Pancreas (tissue), 10 donors: ENCODE data around the gene PPP1R16B. TPM values are rescaled to one million over a fixed set of nuclear protein-coding genes. Genes with fewer than 3 reads are reported as not detected.
"Not testable (repeated sequence)": the region's sequence is repeated elsewhere in the genome, so short reads cannot be mapped to it uniquely, and the experiment has no call there.

Experiments
- ATAC-seq, 4 donors: fragments of 200-7000 bp; cut with Tn5 transposase; one replicate each; pipeline versions ENCODE4 v1.8.0 to v1.9.1; 2020; ENCODE audit warnings: mild to moderate bottlenecking in 4 of 4, moderate library complexity in 4 of 4
- DNase-seq, 6 donors: peaks; one replicate each; pipeline ENCODE4 v3.0.0-alpha.2; 2020
- FAIRE-seq: peaks from 2 replicates; lab custom pipeline; 2012; peaks lifted over from hg19 to GRCh38; lab: Jason Lieb, UNC
- H3K27ac ChIP-seq, 4 donors: fragments of 200-600 bp; sonication (generic); 1 replicate in 3 of 4; 2 replicates in 1 of 4; pipeline versions ENCODE4 v1.5.0 to v1.8.0; 2020
- H3K27me3 ChIP-seq, 4 donors: fragments of 200-600 bp; one replicate each; pipeline ENCODE4 v1.8.0; 2021
- H3K36me3 ChIP-seq, 3 donors: fragments of 200-600 bp; sonication (generic) in 1 of 3; one replicate each; pipeline versions ENCODE4 v1.5.0 to v1.8.0; 2020 to 2021
- H3K4me1 ChIP-seq, 3 donors: fragments of 200-600 bp; one replicate each; pipeline ENCODE4 v1.8.0; 2021
- H3K4me3 ChIP-seq, 4 donors: fragments of 200-600 bp; sonication (generic) in 2 of 4; one replicate each; pipeline versions ENCODE4 v1.5.0 to v1.8.0; 2020 to 2021
- H3K9me3 ChIP-seq, 4 donors: fragments of 200-600 bp; one replicate each; pipeline ENCODE4 v1.8.0; 2021
- CTCF ChIP-seq, 4 donors: fragments of 200-600 bp; sonication (generic) in 3 of 4; IDR thresholded peaks; one replicate each; pipeline versions ENCODE4 v1.5.0 to v1.8.0; 2021; ENCODE audit warnings: antibody characterized with exemption in 4 of 4
- WGBS, 2 donors: extraction: QIAGEN DNeasy Blood & Tissue Kit; methylation state at CpG; one replicate each; pipeline ENCODE4 v1.1.7; 2013; 5-methylcytosine and 5-hydroxymethylcytosine counted together
- intact Hi-C, 3 donors: fragments of 100-400 bp; cut with DNase I; formaldehyde crosslinking; loops; one replicate each; pipeline versions ENCODE4 v1.11.1 to v1.14.2; 2022
- polyA plus RNA-seq, 2 donors: library from polyadenylated mRNA; stranded (reverse); fragments of 200-250 nt; gene quantifications; one replicate each; pipeline ENCODE4 v1.2.3, GENCODE V29; 2013
- total RNA-seq, 6 donors: library from RNA; stranded (reverse); fragmentation: NEBNext Ultra II Directional in 4 of 6; extraction: Animal tissue kit (Norgen Biotek cat#: 25700) in 4 of 6; gene quantifications; one replicate each; pipeline versions ENCODE4 v1.2.1 to v1.2.4, GENCODE V29; 2021 to 2023
- donor health status: healthy with polysubstance abuse.
- donor health status: DM: no; HTN: no; CAD: no; lungs with moderate emphysema.
- donor health status: DM: no; HTN: no; CAD: no.
- donor health status: control.
- donor health status: control.
- donor health status: Bipolar disorder and iron deficiency.
- donor health status: DM: yes; HTN: yes; CAD: no.
- donor health status: DM: no; HTN: no; CAD: no.
- donor health status: DM: no; HTN: no; CAD: no.
- donor health status: DM: yes; HTN: yes; CAD: no.

Gene PPP1R16B
- total and polyA plus RNA-seq, 8 donors, result 1.0 to 2.7 (median 1.3) TPM

GRCh38 chr20:38857703-38858102 lies 52.2 kb downstream of the PPP1R16B start:
- FAIRE-seq (no peak), DNase-seq (no peak), ATAC-seq (no peak)
- H3K4me3 ChIP-seq, result no peak overlapping the region
- H3K27me3 ChIP-seq, result no peaks in the 10 kb centered on the region
- no peak for TF ChIP-seq CTCF (IDR thresholded peaks at IDR 0.05)
- no peaks in the 10 kb centered on the region for H3K9me3 ChIP-seq
- no peaks in the 10 kb centered on the region for H3K36me3 ChIP-seq
- intact Hi-C loops, result no loop called here
- H3K27ac ChIP-seq, result no peak overlapping the region
- whole genome bisulfite sequencing, 2 donors, result 59 to 71% methylated on average over 7 of the region's 7 CpGs
- no peaks in the 10 kb centered on the region for H3K4me1 ChIP-seq

- no peak for ATAC-seq
- no peaks in the 10 kb centered on the region for H3K4me1 ChIP-seq
- TF ChIP-seq CTCF (IDR thresholded peaks at IDR 0.05), result no peak
- no peak for FAIRE-seq
- no peak overlapping the region for H3K4me3 ChIP-seq
- no peak overlapping the region for H3K27ac ChIP-seq
- no peaks in the 10 kb centered on the region for H3K36me3 ChIP-seq
- no peaks in the 10 kb centered on the region for H3K9me3 ChIP-seq
- intact Hi-C loops, result no loop called here
- 52 to 62% methylated on average over 9 of the region's 9 CpGs for WGBS, 2 donors
- no peak for DNase-seq
- no peaks in the 10 kb centered on the region for H3K27me3 ChIP-seq
Observed at GRCh38 chr20:38859070-38859690, 53.7 kb downstream of the PPP1R16B start.

GRCh38 chr20:38859857-38860256 lies 54.4 kb downstream of the PPP1R16B start:
- intact Hi-C loops, H3K4me1 ChIP-seq, H3K27ac ChIP-seq, ATAC-seq, H3K27me3 ChIP-seq, FAIRE-seq, H3K4me3 ChIP-seq, DNase-seq, H3K9me3 ChIP-seq, H3K36me3 ChIP-seq: not testable (repeated sequence)
- WGBS, 2 donors, result 88 to 97% methylated on average over 4 of the region's 4 CpGs

GRCh38 chr20:38861071-38861401 lies 55.5 kb downstream of the PPP1R16B start:
- 52 to 53% methylated on average over 1 of the region's 1 CpG for WGBS, 2 donors
- Histone ChIP-seq H3K4me1 (no peaks in the 10 kb centered on the region), H3K27ac (no peak overlapping the region), H3K4me3 (no peak overlapping the region), H3K27me3 (no peaks in the 10 kb centered on the region), H3K9me3 (no peaks in the 10 kb centered on the region), H3K36me3 (no peaks in the 10 kb centered on the region)
- intact Hi-C loops, result no loop called here
- FAIRE-seq (no peak), DNase-seq (no peak), ATAC-seq (no peak)
- no peak for TF ChIP-seq CTCF (IDR thresholded peaks at IDR 0.05)

GRCh38 chr20:38862226-38862625 lies 56.7 kb downstream of the PPP1R16B start:
- Histone ChIP-seq H3K9me3 (no peaks in the 10 kb centered on the region), H3K4me1 (no peaks in the 10 kb centered on the region), H3K27ac (no peak overlapping the region), H3K36me3 (no peaks in the 10 kb centered on the region), H3K27me3 (no peaks in the 10 kb centered on the region), H3K4me3 (no peak overlapping the region)
- 88 to 91% methylated on average over 5 of the region's 5 CpGs for WGBS, 2 donors
- FAIRE-seq (no peak), DNase-seq (no peak), ATAC-seq (no peak)
- intact Hi-C loops, result no loop called here
- no peak for TF ChIP-seq CTCF (IDR thresholded peaks at IDR 0.05)
